Lower lobe of right lung (tissue), 2 donors: ENCODE results near the gene NQO1. TPM values are rescaled to one million over a fixed set of nuclear protein-coding genes. Genes with fewer than 3 reads are reported as not detected.
A peak's percentile ranks its signal among the peaks of the same experiment; 100 is the strongest.

ENCODE experiments used
- ATAC-seq, 2 donors: fragments of 200-7000 bp; cut with Tn5 transposase; one replicate each; pipeline ENCODE4 v1.9.1; 2020 to 2022; ENCODE audit warnings: mild to moderate bottlenecking in 2 of 2, moderate library complexity in 2 of 2
- DNase-seq: peaks from one replicate; pipeline ENCODE4 v3.0.0-alpha.2; 2020
- H3K27ac ChIP-seq: fragments of 200-600 bp; one replicate; pipeline ENCODE4 v1.8.0; 2022
- H3K27me3 ChIP-seq: fragments of 200-600 bp; one replicate; pipeline ENCODE4 v1.8.0; 2022; ENCODE audit warnings: low read depth
- H3K36me3 ChIP-seq: fragments of 200-600 bp; one replicate; pipeline ENCODE4 v1.8.0; 2022; ENCODE audit warnings: mild to moderate bottlenecking
- H3K4me1 ChIP-seq: fragments of 200-600 bp; one replicate; pipeline ENCODE4 v1.8.0; 2022
- H3K4me3 ChIP-seq: fragments of 200-600 bp; one replicate; pipeline ENCODE4 v1.8.0; 2022; ENCODE audit warnings: mild to moderate bottlenecking
- H3K9me3 ChIP-seq: fragments of 200-600 bp; one replicate; pipeline ENCODE4 v1.8.0; 2022
- intact Hi-C: fragments of 100-400 bp; cut with DNase I; formaldehyde crosslinking; loops from one replicate; pipeline ENCODE4 v1.11.0; 2022
- total RNA-seq: library from RNA; stranded (reverse); fragmentation: NEBNext Ultra II Directional; extraction: Animal tissue kit (Norgen Biotek cat#: 25700); gene quantifications from one replicate; pipeline ENCODE4 v1.2.1, GENCODE V29; 2021
- TF ChIP-seq, protein P1 (sequence below): fragments of 200-600 bp; IDR thresholded peaks from one replicate; pipeline ENCODE4 v1.8.0; 2022; ENCODE audit warnings: antibody characterized with exemption, mild to moderate bottlenecking
- donor health status: DM: no; HTN: yes; CAD: no; lungs with severe emphysema.

Gene NQO1
- total RNA-seq, 1 donor from 2014 or later, result 57.8 TPM

DNA sequence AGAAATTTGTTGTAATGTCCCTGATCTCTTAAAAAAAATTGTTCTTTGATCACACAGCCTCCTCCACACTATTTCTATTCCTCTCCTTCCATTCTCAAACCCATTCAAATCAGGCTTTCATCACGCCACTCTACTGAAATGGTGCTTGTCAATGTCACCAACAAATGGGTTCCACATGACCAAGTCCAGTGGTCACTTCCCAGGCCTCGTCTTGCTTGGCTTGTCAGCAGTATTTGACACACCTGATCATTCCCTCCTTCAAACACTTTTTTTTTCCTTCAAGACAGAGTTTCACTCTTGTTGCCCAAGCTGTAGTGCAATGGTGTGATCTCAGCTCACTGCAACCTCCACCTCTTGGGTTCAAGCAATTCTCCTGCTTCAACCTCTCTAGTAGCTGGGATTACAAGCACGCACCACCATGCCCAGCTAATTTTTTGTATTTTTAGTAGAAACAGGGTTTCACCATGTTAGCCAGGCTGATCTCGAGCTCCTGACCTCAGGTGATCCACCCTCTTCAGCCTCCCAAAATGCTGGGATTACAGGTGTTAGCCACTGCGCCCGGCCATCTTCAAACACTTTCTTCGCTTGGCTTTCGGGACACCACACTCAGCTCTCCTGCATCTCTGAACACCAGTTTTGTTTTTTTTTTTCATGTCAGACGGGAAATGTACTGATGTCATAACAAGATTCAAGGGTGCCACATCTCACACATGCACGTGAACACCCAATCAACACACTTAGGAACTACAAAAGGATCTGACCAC is 18.3 kb downstream of the NQO1 start:
- Histone ChIP-seq H3K4me3 (no peak overlapping the region), H3K9me3 (no peaks in the 10 kb centered on the region), H3K4me1 (peaks cover 17% of the 10 kb centered on the region), H3K27me3 (no peaks in the 10 kb centered on the region), H3K36me3 (peaks cover 36% of the 10 kb centered on the region), H3K27ac (no peak overlapping the region)
- ATAC-seq (no peak), DNase-seq (no peak)
- TF ChIP-seq, protein P1, sequence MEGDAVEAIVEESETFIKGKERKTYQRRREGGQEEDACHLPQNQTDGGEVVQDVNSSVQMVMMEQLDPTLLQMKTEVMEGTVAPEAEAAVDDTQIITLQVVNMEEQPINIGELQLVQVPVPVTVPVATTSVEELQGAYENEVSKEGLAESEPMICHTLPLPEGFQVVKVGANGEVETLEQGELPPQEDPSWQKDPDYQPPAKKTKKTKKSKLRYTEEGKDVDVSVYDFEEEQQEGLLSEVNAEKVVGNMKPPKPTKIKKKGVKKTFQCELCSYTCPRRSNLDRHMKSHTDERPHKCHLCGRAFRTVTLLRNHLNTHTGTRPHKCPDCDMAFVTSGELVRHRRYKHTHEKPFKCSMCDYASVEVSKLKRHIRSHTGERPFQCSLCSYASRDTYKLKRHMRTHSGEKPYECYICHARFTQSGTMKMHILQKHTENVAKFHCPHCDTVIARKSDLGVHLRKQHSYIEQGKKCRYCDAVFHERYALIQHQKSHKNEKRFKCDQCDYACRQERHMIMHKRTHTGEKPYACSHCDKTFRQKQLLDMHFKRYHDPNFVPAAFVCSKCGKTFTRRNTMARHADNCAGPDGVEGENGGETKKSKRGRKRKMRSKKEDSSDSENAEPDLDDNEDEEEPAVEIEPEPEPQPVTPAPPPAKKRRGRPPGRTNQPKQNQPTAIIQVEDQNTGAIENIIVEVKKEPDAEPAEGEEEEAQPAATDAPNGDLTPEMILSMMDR, result no peak
- intact Hi-C loops, result no loop called here

DNA sequence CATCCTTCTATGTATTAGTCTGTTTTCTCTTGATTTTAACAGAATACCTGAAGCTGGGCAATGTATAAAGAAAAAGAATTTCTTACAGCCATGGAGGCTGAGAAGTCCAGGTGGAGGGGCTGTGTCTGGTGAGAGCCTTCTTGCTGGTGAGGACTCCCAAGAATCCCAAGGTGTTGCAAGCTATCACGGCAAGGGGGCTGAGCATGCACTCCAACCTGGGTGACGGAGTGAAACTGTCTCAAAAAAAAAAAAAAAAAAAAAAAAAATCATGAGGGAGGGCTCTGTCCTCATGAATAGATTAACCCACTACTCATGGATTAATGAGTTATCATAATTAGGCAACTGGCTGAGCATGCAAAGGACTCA is 19.4 kb downstream of the NQO1 start:
- Histone ChIP-seq H3K4me1 (peaks cover 17% of the 10 kb centered on the region), H3K36me3 (peaks cover 30% of the 10 kb centered on the region), H3K27me3 (no peaks in the 10 kb centered on the region), H3K9me3 (no peaks in the 10 kb centered on the region), H3K4me3 (no peak overlapping the region), H3K27ac (no peak overlapping the region)
- ATAC-seq, result peak in 1 of 2 donors; percentile 33
- DNase-seq, result no peak
- TF ChIP-seq, protein P1, result no peak
- intact Hi-C loops, result no loop called here

DNA sequence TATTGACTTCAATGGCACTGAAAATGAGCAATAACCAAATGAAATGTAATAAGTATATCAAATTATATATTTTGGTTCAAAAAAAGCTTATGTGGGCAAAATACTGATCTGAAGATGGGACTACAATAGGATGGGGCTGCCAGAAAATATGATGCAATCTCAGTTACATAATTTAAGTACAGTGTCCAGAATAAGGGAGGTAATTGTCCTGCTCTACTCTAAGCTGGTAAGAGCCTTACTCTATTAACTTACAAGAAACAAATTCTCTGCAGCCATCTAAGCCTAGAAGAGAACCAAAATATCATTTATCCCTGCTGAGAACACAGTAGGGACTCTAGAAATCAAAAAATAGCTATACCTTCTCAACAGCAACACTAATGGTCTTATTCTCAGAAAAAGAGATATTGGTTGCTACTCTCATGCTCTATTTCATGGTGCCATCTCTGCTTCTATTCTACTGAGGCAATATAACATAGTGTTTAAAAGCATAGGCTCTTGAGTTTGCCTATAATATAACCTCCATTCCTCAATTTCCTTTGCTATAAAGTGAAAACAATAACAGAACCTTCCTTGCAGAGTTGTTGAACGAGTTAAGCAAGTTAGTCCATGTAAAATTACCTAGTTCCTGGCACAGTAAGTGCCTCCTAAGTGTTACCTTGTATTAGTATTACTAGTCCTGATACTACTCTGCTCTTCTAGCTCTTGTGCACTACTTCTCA is 19.9 kb downstream of the NQO1 start:
- DNase-seq (no peak), ATAC-seq (peak; percentile 25 to 47)
- Histone ChIP-seq H3K9me3 (no peaks in the 10 kb centered on the region), H3K27ac (no peak overlapping the region), H3K4me1 (peaks cover 17% of the 10 kb centered on the region), H3K27me3 (no peaks in the 10 kb centered on the region), H3K36me3 (peaks cover 33% of the 10 kb centered on the region), H3K4me3 (no peak overlapping the region)
- intact Hi-C loops, result no loop called here
- TF ChIP-seq, protein P1, result no peak

DNA sequence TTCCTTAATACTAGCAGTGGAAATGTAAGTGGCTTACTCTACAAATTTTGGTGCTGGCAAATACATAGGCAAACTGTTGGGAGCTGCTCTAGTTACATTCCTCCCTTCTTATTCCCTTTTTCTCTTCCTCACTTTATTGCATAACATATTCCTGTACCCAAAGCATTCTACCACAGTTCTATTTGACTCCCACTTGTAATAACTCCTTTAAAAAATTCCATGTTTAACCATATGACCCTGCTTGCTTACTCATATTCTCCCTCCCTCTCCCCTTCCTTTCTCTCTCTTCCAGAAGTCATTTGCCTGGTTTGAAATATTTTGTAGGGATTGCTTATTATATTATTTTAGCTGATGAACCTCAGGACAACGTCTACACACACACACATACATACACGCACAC is 22.7 kb downstream of the NQO1 start:
- no peak for ATAC-seq
- no peak overlapping the region for H3K27ac ChIP-seq
- DNase-seq, result no peak
- no peaks in the 10 kb centered on the region for H3K27me3 ChIP-seq
- peaks cover 9% of the 10 kb centered on the region for H3K4me1 ChIP-seq
- TF ChIP-seq, protein P1, result no peak
- H3K9me3 ChIP-seq, result no peaks in the 10 kb centered on the region
- peaks cover 42% of the 10 kb centered on the region for H3K36me3 ChIP-seq
- no peak overlapping the region for H3K4me3 ChIP-seq
- intact Hi-C loops, result no loop called here

DNA sequence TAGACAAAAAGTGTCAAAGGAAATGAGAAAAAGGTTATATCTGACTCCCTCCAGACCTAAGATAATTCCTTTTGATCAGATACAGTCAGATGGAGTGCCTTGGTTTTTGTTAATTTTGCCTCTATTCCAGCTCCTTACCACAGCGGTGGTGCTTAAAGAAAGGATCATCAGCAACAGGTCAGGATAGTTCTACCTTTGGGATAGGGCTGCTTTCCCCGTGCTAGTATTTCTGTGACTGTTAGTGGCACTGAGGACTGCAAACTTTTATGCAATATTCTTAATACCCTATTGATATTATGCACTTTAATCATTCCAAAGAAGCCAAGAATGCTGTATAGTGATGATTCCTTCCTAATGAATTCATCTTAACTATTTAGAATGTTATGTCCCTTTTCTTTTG is 24.5 kb downstream of the NQO1 start:
- no peaks in the 10 kb centered on the region for H3K27me3 ChIP-seq
- TF ChIP-seq, protein P1, result no peak
- H3K36me3 ChIP-seq, result peaks cover 51% of the 10 kb centered on the region
- intact Hi-C loops, result no loop called here
- H3K27ac ChIP-seq, result no peak overlapping the region
- ATAC-seq (no peak), DNase-seq (no peak)
- no peaks in the 10 kb centered on the region for H3K9me3 ChIP-seq
- no peak overlapping the region for H3K4me3 ChIP-seq
- H3K4me1 ChIP-seq, result peaks cover 8% of the 10 kb centered on the region
